DMS 273 (cell line): ENCODE measurements around the gene NRIP1.
"Not testable (repeated sequence)": the region's sequence is repeated elsewhere in the genome, so short reads cannot be mapped to it uniquely, and the experiment has no call there.

Experiments
- DNase-seq: peaks from one replicate; lab custom pipeline; 2025; ENCODE audit not compliant: unreplicated experiment; lab: John Stamatoyannopoulos, UW

Gene NRIP1

GRCh38 chr21:14982336-14982735 lies 82.5 kb downstream of the NRIP1 start:
- no peak for DNase-seq

GRCh38 chr21:14981246-14981645 lies 83.6 kb downstream of the NRIP1 start:
- no peak for DNase-seq

GRCh38 chr21:14979264-14979663 lies 85.5 kb downstream of the NRIP1 start:
- DNase-seq: no peak

DNA sequence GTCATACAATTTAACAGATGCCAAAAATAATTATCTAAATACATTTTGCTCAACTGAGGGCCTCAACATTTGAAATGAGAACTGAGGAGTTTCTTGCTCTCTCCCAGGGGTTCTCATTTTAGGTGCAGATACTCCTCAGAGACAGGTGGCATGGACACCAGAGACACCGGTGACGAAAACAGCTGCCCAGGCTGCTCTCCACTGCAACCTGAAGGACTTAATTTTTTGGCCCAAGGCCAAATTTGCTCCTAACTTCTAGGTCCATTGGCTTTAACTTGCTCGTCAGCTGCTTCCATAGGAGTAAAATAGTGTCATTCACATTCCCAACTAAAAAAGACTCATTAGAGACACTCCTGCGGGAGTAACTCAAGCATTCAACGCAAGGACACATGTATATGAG lies 87.0 kb downstream of the NRIP1 start:
- peak; percentile 53 for DNase-seq

GRCh38 chr21:14975136-14975919 lies 89.5 kb downstream of the NRIP1 start:
- no peak for DNase-seq

DNA sequence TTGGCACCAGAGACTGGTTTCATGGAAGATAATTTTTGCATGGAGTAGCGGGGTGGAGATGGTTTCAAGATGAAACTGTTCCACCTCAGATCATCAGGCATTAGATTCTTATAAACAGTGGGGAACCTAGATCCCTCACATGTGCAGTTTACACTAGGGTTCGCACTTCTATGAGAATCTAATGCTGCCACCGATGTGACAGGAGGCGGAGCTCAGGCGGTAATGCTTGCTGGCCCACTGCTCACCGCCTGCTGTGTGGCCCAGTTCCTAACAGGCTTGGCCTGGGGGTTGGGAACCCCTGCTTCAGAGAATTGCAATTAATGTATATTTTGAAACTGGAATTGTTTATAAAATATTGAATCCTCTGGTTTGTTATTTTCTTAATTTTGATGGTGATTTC lies 92.1 kb downstream of the NRIP1 start:
- no peak for DNase-seq

DNA sequence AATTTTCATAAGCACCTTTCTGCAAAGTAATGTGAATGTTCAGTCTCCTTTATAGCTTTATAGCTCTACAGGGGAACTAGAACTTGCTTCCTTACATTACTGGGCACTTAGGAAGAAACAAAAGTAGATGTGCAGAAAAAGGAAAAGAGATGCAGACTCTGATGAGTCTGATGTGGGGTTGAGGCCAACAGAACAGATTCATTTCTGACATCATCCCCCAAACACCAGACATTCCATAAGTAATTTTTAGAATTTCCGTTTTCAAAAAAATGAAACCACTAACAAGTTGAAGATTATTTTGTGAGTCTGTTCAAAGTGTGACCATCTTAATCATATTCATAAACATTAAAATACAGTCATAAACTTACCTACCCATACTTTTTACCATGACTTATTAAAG lies 96.0 kb downstream of the NRIP1 start:
- no peak for DNase-seq

DNA sequence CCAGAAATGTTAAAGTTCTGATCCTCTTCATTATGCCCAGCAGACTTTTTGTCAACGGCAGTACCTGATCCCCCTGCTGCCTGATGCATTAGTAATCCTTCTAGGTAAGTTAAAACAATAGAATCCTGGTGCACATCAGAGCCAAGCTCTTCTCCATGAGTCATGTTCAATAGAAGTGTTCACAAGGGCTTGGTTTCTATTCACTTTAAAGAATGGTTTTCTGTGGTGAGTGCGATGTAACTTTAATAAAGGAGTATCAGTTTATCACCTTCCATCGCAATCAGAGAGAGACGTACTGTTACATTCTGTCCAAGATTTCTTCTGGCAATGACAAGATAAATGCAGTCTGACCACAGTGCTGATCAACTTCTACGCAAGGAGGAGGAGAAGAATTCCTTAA lies 96.8 kb downstream of the NRIP1 start:
- DNase-seq: no peak

DNA sequence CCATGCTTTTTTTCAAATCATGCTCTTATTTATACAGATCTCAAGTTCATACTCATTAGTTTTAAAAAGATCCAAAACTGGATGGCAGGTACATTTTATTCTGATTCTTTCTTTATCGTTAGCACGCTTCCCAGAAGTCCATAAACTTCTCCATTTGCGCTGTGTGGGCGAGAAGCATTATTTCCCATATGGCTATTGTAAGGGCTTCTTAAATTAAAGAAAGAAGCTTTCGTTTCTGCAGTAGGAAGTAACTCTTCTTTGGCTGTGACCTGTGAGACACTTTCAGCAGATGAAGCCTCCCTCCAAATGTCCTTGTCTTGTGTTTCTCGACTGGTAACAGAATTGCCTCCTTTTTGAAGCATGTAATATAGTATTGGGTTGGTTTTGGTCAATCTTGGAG lies 100.2 kb downstream of the NRIP1 start:
- no peak for DNase-seq

- DNase-seq: no peak
Observed at GRCh38 chr21:14962217-14962616, 102.6 kb downstream of the NRIP1 start.

GRCh38 chr21:14961502-14961901 lies 103.3 kb downstream of the NRIP1 start:
- no peak for DNase-seq

GRCh38 chr21:14959343-14959742 lies 105.5 kb downstream of the NRIP1 start:
- no peak for DNase-seq

- no peak for DNase-seq
Observed at GRCh38 chr21:14957836-14958235, 107.0 kb downstream of the NRIP1 start.

GRCh38 chr21:14956807-14957206 lies 108.0 kb downstream of the NRIP1 start:
- no peak for DNase-seq

- no peak for DNase-seq
Observed at GRCh38 chr21:14955936-14956520, 108.8 kb downstream of the NRIP1 start.

DNA sequence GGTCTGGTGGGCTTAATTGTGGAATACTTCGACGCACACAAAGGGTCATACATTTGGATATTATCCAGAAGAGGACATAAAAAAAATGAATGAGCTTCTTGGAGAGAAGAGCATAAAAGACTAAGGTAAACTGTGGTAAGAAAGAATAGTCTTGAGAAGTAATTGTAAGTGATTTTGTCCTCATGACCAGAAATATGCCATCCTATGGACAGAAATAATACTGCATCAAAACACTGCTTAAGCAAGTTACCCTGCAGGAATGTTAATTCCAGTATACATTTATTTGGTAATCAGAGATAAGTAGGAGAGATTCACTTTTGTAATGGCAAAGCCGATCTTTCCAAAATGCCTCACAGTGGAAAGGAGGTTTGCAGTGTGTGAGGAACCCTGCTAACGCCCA lies 111.9 kb downstream of the NRIP1 start:
- DNase-seq: peak; percentile 4

DNA sequence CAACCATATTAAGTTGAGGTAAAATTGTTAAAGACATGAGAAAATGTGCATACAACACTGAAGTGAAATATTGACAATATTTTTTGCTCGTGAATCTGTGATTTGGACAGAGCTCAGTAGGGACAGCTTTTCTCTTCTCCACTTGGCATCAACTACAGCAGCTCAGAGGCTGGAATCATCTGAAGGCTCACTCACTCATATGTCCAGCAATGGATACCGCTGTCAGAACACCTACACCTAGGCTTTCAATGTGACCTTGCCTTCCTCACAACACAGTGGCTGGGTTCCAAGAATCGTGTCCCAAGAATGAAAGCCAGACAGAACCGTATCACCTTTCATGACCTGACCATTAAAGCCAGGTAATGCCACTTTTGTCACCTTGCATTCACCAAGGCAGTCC lies 115.2 kb downstream of the NRIP1 start:
- DNase-seq: no peak

DNA sequence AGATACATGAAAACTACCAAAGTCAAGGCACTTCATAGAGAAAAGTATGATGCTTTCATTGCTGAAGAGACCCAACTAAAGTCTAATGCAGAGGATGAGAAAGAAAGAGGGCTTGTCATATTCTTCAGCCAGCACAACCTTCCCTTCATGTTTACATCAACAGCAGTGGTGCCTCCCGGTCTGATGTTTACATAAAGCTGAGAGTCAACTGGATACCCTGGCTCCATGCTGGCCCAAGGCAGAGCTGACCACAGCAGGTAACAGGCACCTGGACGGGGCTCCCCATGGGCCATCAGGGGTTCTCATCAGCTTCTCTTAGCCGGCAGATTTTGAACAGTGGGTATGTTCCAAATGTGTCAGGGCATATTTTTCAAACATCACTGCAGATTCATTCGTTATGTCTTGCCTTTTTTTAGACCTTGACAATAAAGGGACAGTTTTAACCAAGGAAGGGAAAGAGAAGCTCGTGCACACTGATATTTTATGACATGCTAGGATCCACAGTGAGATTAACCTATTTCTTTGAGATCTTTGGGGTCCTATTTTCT lies 117.1 kb downstream of the NRIP1 start:
- DNase-seq: no peak

GRCh38 chr21:14945176-14945575 lies 119.6 kb downstream of the NRIP1 start:
- DNase-seq: no peak

GRCh38 chr21:14943616-14944015 lies 121.2 kb downstream of the NRIP1 start:
- no peak for DNase-seq

GRCh38 chr21:14942801-14943490 lies 121.9 kb downstream of the NRIP1 start:
- DNase-seq: peak; percentile 6

DNA sequence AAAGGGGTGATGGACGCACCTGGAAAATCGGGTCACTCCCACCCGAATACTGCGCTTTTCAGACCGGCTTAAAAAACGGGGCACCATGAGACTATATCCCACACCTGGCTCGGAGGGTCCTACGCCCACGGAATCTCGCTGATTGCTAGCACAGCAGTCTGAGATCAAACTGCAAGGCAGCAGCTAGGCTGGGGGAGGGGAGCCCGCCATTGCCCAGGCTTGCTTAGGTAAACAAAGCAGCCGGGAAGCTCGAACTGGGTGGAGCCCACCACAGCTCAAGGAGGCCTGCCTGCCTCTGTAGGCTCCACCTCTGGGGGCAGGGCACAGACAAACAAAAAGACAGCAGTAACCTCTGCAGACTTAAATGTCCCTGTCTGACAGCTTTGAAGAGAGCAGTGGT lies 137.5 kb downstream of the NRIP1 start:
- DNase-seq: not testable (repeated sequence)
